ENCODE data around the gene RABGAP1.

RABGAP1 gene

DNA sequence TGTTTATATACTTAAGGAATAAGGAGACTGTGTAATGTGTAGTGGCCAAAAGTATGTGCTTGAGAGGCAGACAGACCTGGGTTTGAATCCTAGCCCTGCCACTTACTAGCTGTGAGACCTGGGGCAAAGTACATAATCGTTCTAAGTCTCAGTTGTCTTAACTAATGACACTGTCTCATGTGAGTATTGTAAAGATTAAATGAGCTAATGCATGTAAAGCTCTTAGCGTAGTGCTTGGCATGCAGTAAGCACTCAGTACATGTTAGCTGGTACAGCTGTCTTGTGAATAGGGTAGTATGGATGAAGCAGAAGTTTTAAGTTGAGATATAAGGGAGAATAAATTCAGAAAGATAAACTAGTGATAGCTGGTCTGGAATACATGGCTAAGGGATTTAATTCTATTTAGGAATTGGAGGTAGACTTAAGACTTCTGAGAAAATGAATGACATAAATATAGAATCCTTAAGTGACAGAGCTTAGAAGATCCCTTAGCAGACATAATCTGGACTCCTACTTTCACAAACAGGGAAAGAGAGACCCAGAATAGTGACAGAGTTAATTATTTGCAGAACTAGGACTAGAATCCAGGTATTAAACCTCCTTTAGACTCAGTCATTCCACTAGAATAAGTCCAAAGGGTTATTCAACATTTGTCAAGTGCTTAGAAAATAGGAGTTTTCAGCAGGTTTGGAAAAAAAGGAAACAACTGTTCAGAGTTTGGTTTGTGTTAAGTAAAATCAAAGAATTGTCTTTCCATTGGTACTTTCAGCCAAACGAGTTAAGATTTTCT lies 105.8 kb downstream of the RABGAP1 start:
- DNase-seq (ENCODE audit: low spot score) = no peak

- no peak for DNase-seq (ENCODE audit: low spot score)
These were observed 107.9 kb downstream of the RABGAP1 start for GRCh38 chr9:123048748-123049147.

DNA sequence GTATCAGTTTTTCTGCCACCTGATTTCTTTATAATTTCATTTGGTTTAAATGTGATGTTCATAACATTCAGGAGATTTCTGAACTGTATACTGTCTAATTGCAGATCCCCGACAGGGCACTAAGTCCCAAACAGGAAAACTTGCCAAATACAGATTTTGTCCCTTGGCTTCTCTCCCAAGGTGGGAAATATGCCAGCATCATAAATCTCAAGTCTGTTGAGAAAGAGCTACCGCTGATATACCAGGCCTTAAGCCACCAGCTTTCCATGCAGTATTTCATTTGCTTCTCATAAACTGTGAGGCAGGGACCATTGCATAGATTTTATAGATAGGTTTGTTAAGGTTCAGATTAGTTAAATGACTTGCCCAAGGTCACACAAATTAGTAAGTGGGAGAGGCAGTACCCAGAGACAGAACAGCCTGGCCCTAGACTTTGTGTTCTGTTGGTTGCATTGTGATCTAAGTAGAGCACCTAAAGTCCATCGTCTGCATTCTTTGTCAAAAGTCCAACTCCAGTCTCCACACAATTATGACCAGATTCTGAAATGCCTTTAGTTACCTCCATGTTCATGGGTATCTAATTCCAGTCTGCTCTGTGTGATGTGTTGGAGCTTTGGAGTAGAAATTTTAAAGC lies 108.9 kb downstream of the RABGAP1 start:
- no peak for DNase-seq (ENCODE audit: low spot score)

DNA sequence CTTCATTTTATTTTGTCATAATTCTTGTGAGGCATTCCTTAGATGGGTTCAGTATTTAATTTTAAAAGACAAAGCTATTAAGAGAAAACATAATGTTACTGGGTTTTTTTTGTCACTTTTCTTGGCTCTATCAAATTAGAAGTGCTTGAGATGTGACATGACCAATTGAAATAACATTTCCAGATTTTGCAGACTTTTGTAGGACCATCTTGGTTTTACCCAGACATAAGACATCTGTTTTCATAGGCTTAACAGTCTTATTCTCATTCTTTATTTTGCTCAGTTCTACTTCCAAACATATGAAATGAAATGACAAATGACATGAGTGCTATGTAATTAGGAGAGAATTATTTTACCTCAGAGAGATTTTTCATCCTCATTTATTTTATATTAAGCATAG lies 112.2 kb downstream of the RABGAP1 start:
- DNase-seq (ENCODE audit: low spot score) = no peak

GRCh38 chr9:123053711-123054110 lies 112.9 kb downstream of the RABGAP1 start:
- no peak for DNase-seq (ENCODE audit: low spot score)

DNA sequence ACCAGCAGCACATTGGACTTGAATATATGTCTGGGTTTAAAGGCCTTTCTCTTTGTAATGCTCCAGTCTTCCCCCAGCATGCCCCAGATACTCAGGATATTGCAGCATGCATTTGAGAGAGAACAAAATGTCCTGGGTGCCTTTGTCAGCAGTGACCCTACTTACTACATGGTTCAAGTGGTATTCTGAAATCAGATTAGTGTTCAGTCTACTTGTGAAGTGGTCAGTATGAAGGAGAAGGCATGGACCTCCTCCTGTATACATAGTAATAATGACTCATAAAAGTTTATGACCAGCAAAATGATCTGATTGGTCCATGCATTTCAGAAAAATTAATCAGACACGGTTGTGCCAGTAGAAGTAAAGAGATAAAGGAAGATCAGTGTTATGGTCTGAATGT lies 118.0 kb downstream of the RABGAP1 start:
- DNase-seq (ENCODE audit: low spot score) = no peak

- DNase-seq (ENCODE audit: low spot score) = no peak
These were observed 118.8 kb downstream of the RABGAP1 start for GRCh38 chr9:123059472-123060220.

DNA sequence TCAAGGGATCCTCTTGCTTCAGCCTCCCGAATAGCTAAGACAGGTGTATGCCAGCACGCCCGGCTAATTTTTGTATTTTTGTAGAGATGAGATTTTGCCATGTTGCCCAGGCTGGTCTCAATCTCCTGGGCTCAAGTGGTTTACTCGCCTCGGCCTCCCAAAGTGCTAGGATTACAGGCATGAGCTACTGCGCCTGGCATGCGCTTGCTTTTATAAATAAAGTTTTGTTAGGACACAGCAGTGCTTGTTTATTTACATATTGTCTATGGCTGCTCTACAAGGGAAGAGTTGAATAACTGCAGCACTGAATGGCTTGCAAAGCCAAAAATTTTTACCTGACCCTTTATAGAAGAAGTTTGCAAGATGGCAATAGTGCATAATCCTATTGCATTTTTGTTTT lies 120.4 kb downstream of the RABGAP1 start:
- DNase-seq (ENCODE audit: low spot score) = no peak

GRCh38 chr9:123062351-123063176 lies 121.7 kb downstream of the RABGAP1 start:
- DNase-seq (ENCODE audit: low spot score) = no peak

DNA sequence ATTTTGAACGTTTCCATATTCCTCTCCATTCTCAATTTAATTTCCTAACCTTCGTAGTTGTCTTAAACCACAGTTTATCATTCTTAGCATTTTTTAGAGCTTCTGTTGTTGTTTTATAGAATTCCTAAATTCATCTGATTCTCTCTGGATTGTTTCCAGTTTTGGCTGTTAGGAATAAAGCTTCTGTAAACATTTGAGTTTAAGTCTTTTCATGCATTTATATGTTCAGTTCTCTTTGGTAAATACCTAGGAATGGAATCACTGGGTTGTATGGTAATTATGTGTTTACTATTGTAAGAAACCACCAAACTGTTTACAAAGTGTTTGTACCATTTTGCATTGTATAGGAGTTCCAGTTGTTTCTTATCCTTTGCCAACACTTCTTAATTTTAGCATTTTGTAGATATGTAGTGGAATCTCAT lies 122.4 kb downstream of the RABGAP1 start:
- no peak for DNase-seq (ENCODE audit: low spot score)

GRCh38 chr9:123063896-123064295 lies 123.1 kb downstream of the RABGAP1 start:
- no peak for DNase-seq (ENCODE audit: low spot score)

- DNase-seq (ENCODE audit: low spot score) = peak; percentile 33
These were observed 123.9 kb downstream of the RABGAP1 start for GRCh38 chr9:123064716-123065115.

DNA sequence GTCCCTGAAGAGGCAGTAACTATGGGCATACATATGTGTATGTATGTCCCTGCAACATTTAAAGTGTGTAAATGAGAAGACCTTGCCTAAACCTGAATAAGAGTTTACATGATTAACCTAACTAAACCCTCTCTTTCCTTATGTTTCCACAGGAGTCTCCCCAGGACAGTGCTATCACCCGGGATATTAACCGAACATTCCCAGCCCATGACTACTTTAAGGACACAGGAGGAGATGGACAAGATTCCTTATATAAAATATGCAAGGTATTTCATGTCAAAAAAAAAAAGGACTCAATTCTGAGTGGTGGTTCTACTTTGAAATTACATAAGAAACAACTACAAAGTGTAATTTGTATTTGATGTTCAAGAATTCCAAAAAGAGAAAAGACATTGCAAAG lies 124.4 kb downstream of the RABGAP1 start:
- DNase-seq (ENCODE audit: low spot score) = no peak

GRCh38 chr9:123067136-123067535 lies 126.3 kb downstream of the RABGAP1 start:
- no peak for DNase-seq (ENCODE audit: low spot score)

DNA sequence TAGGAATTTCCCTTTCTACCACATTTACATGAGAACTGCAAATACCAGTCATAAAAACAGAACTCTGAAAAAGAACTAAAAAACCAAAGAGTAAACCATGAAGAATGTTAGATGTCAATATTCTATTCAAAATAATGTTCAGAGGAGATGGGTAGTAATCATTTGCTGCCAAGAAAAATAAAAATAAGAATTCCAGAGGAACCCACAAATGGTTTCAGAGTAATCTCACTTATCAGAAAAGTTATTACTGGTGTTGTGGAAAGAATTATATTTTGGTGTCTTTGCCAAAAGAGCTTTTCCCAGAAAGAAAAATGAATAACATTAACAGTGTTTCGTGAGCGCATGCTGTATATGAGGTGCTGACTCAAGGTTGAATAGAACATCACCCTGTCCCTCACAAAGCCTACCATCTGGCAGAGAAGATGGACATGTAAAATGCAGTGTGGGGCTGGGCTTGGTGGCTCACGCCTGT lies 128.2 kb downstream of the RABGAP1 start:
- DNase-seq (ENCODE audit: low spot score) = no peak

DNA sequence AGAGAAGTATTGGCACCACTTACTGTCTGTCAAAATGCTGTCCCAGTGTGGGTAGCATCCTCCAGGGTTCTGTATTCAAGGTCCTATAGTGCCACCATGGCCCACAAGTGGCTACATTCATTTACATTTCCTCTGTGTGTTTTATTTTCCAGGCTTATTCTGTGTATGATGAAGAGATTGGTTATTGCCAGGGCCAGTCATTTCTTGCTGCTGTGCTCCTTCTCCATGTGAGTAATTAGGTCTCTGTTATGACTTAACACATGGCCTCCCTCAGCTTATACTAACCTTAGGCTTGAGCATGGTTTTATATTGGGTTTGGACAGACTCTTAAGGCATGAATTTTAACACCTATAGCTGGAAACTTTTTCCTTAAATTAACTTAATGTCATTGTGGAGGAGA lies 129.4 kb downstream of the RABGAP1 start:
- DNase-seq (ENCODE audit: low spot score) = no peak

DNA sequence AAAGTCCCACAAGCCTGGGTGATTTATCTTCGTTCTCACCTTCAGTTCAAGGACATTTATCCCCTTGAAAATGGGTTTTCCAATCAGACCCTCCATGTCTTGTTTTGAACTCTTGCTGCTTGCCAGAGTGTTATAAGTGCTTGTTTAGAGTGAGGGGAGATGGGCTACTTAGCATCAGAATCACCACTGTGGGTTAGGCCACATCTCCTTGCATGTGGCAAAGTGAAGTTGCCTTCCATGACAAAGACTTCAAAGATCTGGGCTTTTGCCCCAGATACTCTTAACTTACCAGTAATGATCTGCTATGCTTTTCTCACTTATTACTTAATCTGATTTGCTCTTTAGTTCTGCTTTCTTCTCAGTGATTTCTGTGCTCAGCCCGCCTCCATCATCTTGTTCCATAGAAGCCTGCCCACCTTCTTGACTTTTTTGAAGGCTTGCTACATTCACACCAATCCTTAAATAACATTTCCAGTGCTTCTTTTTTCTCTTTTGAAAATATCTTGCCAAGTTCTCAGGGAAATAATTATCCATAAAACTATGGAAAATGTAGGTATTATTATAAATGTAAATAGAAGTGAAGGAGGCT lies 131.7 kb downstream of the RABGAP1 start:
- DNase-seq (ENCODE audit: low spot score) = no peak

DNA sequence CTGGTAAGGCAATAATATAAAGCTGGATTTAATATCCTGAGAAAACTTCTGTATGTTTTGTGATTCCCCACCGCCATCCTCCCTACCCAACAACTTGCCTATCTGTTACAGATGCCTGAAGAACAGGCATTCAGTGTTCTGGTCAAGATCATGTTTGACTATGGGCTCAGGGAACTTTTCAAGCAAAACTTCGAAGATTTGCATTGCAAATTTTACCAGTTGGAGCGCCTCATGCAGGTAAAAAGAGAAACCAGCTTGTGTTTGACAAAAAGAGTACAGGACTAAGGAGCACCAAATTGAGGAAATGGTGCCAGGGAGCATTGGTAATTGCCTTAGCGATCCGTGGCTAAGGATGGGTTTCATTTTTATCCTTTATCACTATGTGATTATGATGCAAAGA lies 132.6 kb downstream of the RABGAP1 start:
- DNase-seq (ENCODE audit: low spot score) = no peak

GRCh38 chr9:123073991-123074422 lies 133.2 kb downstream of the RABGAP1 start:
- DNase-seq (ENCODE audit: low spot score) = no peak

GRCh38 chr9:123074628-123075027 lies 133.8 kb downstream of the RABGAP1 start:
- DNase-seq (ENCODE audit: low spot score) = no peak

DNA sequence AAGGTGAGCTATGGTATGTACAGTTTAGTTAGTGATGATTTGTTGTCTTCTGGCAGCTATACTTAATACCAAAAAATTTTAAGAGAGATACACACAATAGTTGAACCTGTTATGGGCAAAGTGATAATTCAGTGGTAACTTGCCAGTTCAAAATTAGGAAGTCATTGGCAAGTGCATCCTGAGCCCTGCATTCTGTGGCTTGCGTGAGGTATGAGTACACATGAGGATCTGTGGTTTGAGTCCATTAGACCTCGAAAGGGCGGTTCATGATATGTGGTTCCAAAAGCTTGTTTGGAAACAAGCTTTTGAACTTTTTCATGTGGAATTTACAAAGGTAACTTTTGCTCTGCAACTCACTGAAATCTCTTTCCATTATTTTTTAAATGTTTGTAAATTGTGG lies 139.6 kb downstream of the RABGAP1 start:
- no peak for DNase-seq (ENCODE audit: low spot score)

DNA sequence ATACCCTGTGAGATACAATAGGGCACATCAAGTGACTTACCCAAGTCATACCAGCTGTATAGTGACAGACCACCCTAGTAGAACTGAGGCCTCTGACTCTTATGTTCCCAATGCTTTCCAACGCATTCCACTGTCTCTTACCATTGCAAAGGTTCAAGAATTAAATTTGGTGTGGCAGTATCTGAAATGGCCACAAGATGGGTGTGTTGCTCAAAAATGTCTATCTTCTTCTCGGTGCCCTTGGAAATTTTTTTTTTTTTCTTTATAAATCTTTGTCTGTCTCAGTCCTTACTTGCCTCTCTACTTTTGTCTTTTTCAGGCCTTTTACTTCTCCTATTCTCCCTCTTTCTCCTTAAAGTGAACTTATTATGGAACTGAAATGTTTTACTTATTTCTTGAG lies 141.0 kb downstream of the RABGAP1 start:
- DNase-seq (ENCODE audit: low spot score) = peak; percentile 45

Measured in COLO829 (cell line).